HG03139 (cell line): ENCODE measurements around the gene DPP9.
"Not testable (repeated sequence)": the region's sequence is repeated elsewhere in the genome, so short reads cannot be mapped to it uniquely, and the experiment has no call there.

Experiments
- ATAC-seq: cut with Tn5 transposase; IDR thresholded peaks from one replicate; pipeline ENCODE4 v1.9.1; 2021; ENCODE audit not compliant: unreplicated experiment

DPP9 gene

DNA sequence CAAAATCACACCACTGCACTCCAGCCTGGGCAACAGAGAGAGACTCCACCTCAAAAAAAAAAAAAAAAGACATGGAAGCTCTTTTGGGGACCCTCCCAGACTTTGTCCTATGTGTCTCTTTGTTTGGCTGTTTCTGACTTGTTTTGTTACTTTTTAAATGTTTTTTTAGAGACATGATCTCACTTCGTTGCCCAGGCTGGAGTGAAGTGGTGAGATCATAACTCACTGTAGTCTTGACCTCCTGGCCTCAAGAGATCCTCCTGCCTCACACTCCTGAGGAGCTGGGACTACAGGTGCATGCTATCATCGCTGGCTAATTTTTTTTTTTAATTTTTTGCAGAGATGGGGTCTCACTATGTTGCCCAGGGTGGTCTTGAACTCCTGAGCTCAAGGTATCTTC lies 16.4 kb upstream of the DPP9 start:
- no peak for ATAC-seq

DNA sequence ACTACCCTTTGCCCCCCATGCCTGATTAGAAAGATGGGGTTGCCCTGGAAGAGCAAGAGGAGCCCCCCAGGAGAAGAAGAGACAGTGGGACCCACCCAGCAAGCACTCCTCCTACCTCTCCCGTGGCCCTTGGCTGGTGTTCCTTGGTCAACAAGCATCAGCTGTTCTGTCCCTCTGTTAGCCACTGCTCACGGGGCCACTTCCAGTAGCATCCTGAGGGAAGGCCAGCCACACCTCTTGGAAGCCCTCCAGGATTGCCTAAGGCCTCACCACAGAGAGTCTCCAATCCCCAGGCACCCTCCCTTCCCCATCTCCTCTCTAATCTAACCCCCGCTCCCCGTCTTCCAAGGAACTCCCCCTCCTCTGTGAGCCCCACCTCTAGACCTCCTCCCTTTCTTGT lies 15.1 kb upstream of the DPP9 start:
- ATAC-seq: no peak

DNA sequence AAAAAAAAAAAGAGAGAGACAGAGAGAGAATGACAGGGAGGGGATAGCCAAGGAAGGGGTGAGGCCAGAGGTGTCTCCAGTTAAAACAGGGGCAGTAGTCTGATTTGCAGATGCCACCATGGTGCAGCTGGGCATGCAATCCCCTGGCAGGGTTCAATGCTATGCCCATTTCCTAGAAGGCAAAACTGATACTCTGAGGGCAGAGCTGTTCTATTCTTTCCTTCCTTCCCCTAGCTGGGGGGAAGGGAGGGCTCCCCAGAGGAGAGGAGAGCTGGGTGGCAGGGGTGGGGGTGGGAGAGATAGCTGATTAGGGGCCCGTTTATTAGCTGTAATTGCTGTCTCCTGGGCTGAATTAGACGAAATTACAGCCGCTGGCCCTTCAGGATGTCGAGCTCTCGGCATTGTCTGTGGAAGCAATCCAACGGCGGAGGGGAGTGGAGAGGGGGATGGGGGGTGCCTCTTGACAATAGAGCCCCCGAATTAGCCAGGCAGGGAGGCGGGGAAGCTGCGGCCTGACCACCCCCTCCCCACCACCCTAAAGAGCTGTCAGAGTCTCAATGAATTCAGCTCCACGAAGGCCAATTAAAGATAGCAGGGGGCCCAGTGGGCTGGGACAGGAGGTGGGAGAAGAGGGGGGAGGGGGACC lies 14.4 kb upstream of the DPP9 start:
- no peak for ATAC-seq

DNA sequence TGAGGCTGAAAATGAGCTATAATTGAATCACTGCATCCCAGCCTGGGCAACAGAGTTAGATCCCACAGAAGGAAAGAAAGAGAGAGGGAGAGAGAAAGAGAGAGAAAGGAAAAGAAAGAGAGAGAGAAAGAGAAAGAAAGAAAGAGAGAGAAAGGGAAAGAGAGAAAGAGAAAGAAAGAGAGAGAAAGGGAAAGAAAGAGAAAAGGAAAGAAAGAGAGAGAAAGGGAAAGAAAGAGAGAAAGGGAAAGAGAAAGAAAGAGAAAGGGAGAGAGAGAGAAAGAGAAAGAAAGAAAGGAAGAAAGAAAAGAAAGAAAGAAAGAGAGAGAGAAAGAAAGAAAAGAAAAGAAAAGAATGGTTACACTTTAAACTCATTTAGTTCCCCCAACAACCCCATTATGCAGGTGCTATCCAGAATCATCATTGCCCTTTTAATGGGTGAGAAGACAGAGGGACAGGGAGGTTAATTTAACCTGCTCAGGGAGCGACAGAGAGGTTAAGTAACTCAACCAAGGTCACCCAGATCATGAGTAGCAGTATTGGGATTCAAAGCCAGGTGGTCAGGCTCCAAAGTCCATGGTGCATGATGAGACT lies 10.2 kb upstream of the DPP9 start:
- ATAC-seq: no peak

DNA sequence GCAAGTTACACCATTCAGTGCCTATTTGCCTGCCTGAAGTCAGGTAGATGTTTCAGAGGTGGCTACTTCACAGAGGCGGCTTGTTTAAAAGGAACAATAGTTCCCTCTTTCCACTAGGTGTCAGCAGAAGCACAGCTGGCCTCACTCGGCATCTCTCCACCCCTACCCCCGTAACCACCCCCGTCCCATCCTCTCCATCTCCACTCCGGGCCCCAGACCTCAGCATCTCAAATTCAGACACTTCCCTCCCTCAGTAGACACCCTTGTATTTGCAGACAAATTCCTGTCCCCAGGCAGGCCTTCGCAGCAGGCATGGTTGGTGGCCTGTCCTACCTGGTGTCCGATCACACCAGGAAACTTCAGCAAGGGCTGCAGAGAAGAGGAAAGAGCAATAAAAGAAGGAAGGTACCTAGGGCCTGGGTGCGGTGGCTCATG lies 9.1 kb upstream of the DPP9 start:
- no peak for ATAC-seq

DNA sequence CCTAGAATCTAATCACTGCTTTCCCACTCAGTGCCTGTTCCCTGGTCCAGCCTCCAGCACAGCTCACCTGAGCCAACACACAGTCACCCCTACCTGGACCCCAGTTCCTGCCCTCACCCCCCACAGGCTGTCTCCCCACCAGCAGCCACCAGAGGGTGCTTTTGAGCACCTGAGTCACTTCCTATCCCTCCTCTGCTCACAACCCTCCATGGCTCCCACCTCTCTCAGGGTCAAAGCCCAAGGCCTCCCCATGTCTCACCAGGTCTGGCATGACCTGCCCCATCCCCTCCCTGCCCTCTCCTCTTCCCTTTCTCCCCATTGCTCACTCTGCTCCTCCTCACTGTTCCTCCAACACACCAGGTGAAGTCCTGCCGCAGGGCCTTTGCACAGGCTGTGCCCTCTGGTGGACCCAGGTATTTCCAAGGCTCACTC lies 7.1 kb upstream of the DPP9 start:
- no peak for ATAC-seq

DNA sequence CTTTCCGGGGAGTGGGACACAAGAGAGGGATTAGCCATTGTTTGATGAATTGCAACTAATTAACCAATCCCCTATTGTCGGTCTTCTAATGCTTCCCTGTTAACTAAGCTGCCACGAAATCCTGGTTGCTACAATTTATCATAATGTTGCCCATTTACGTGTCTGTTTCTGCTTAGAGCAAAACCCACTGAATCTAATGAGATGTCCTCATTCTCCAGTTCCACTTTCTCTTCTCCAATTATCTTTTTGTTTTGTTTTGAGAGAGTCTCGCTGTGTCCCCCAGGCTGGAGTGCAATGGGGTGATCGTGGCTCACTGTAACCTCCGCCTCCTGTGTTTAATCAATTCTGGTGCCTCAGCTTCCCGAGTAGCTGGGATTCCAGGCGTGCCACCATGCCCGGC lies 5.2 kb upstream of the DPP9 start:
- ATAC-seq: no peak

DNA sequence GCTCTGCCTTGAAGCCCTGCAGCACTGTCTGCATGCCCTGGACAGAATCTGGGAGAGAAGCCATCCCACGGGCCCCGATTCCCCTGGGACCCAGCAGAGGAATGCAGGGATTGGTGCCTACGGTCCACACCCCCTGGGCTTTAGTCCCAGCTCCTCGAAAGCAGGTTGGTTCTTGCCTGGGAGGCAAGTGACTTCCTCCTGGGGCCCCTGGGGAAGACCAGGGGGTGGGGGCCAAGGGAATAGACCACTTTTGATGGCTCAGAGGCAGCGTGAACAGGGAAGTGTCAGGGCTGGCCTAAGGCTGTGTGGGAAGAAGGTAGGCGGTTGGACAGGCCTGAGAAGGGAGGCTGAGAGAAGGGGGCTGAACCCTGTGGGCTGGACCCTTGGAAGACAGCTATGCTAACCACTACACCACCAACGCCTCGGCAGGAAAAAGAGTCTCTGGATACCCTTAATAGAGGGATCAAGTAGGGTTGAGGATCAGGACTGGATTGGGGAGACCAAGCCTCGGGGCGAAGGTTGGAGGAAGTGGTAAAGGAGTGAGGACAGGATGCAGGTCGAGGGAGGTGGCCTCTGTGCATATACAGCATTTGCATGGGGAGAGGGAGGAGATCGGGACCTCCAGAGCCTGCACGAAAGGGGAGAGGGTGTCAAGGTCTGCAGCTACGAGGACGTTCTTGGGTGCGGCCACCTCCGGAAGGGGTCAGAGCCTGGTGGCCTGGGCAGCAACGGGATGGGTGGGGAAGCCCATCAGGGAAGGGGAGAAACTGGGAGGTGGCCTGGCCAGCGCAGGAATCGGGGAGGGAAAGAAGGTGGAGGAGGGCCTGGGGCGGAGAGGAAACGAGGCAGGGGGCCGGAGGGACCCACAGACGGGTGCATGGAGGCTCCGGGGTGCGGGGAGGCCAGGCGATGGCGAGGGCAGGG lies 709 bp downstream of the DPP9 start:
- ATAC-seq: no peak

DNA sequence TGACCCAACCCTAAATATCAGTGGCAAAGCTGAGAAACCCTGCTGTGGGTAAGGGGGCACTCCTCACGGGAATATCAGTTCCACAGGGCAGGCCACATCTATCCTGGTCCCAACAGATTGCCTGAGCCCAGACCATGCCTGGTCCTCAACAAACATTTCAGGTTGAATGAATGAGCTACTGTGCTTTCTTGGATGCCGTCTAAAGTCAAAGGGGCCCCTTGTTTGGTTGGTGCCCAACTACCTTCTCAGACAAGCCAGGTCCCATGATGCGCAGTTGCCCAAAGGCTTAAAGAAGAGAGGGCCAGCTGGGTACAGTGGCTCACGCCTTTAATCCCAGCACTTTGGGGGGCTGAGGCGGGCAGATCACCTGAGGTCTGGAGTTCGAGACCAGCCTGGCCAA lies 2.4 kb downstream of the DPP9 start:
- no peak for ATAC-seq

DNA sequence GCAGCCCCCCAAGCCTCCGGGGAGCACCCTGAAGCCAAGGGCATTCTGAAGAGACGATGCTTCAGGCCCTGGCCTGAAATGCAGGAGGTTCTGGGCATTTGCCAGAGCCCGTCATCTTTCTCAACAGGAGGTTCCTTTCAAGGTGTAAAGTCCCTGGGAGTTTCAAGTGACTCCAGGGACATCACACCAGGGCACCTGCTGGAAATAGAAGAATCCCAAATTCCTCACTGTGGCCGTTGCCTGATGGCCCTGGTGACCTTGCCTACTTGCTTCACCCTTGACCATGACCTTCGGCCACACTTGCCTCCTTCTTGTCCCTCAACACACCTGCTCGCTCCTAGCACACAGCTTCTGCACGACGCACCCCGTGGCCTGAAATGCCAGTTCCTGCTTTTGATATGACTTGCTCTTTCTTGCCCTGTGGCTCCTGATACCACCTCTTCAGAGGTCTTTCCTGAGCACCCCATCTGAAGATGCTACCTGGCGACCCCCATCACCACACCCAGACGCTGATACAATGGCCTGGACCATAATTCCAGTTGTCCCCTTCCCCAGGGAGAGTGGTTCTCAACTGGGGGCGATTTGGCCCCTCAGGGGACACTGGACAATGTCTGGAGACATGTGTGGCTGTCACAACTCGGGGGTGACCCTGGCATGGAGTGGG lies 3.5 kb downstream of the DPP9 start:
- no peak for ATAC-seq

DNA sequence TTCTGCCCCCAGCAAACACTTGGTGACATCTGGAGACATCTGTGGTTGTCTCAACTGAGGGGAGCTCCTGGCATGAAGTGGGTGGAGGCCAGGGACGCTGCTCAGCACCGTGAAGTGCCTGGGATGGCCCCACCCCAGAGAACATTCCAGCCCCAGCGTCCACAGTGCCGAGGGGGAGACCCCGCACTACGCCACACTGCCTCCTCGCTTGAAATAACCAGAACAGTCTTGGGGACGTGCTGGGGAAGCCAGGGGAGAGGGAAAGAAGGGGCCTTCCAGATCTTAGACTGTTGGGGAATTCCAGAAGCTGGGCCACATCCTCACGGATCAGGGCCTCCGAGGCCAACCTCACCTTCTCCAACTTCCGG lies 4.2 kb downstream of the DPP9 start:
- no peak for ATAC-seq

DNA sequence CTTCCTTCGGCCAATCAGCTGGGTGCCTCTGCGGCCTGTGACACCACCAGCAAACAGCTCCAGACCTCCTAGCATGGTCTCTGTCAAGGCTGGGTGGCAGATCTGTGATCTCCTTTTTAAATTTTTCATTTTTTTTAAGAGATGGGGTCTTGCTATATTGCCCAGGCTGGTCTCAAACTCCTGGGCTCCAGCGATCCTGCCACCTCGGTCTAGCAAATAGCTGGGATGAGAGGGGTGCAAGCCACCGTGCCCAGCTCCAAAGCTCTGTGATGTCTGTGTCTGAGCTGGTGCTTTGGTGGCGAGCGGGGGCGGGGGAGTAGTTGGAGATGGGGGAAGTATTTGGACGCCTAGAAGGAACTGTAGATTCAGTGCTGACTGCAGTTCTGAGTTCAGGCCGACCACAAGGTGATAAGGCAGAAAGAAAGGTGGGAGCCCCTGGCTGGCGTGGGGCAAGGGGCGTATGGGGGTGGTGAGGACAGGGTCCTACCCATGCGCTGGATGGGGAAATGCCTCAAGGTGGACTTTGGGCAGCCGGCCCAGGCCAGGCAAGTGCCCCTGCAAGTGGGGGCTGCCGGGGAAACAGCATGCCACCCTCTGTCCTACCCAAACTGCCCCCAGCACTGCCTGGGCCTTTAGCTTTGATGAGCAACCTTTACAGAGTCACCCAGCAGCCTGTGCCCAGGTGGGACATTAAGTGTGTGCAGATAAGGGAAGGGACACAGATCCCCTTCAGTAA lies 5.5 kb downstream of the DPP9 start:
- no peak for ATAC-seq

DNA sequence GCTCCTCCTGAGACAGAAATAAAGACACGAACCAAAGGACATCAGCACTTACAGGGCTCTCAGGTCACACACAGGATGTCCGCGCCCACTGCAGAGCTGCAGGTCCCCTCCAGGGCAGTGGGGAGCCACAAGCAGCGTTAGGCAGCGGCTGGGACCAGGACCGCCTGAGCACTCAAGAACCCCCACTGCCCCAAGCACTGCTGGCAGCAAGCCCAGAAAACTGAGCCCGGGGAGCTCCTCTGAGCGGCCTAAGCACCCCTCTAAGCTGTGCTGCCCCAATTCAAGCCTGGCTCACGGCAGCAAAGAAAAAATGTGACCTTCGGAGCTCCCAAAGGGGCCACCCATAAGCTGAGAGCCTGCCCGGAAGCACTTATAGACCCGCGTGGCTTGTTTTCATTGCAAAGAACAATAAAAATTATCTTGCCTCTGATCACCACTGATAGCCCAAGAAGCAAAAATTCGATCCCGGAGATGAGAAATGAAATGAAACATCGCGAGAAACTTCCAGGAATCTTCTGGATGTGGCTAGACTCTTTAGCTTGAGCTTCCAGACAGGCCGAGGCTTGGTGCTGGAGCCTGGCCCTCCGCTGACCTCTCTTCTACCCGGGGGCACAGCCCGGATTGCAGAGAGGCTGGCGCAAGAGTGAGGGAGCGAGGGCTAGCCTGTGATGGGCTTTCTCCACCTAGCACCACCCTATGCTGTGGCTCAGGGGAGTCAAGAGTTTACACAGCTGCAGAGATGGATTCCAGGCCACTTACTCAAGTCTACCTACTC lies 6.3 kb downstream of the DPP9 start:
- no peak for ATAC-seq

DNA sequence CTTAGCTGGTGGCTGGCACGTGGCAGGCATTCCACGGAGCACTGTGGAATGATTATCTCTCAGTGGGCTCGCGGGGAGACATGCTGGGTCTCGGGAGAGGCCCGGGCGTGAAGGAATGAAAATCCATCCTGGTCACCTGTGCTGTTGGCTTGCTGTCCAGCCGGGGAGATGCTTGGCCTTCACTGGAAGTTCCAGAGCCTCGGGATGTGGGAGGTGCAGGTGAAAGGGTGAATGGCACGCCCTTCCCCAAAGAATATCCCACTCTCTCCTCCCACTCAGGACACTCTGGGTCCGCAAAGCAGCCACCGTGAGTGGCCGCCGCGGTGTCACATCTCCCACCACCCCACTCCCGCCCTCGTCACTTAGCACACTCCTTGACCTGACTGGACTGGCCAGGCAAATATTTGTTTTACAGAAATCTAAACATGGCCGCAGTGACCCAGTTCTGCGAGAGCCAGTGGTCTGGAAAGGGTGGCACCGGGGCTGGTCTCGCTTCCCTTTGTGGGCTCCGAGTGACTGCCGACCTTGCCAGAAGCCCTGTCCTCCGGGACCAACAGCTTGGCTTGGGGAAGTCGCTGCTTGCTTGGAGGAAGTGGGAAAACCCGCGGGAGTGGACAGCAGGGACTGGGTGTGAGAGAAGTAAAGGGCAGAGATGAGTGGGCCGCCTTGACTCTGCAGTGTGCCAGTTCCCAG lies 8.0 kb downstream of the DPP9 start:
- no peak for ATAC-seq

DNA sequence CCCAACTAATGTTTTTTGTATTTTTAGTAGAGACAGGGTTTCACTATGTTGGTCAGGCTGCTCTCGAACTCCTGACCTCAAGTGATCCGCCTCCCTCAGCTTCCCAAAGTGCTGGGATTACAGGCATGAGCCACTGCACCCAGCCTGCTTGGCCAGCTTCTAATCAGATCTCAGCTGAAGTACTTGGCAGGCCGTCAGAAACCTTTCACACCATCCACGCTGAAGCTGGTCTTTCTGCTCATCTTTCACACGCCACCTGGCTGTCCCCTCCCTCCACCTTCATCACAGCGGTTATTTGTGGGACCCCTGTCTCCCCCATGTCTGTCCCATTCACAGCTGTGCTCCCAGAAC lies 8.5 kb downstream of the DPP9 start:
- ATAC-seq: not testable (repeated sequence)

DNA sequence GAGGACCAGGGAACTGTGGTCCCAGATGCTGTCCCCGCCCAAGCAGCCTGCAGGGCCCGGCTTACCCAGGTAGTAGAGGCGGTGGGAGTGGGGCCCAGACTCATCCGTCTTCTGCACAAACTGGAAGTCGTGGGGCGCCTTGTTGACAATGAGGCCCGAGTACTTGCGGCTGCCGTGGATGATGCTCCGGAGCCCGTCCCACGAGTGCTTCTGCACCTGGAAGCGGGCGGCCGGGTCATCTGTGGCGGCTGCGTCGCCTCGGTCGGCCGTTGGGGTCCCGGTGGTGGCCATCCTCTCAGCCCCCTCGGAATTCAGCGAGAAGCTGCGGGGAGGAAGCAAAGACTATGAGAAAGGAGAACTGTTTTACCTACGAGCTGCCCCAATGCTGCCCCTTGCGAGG lies 9.6 kb downstream of the DPP9 start:
- ATAC-seq: no peak

DNA sequence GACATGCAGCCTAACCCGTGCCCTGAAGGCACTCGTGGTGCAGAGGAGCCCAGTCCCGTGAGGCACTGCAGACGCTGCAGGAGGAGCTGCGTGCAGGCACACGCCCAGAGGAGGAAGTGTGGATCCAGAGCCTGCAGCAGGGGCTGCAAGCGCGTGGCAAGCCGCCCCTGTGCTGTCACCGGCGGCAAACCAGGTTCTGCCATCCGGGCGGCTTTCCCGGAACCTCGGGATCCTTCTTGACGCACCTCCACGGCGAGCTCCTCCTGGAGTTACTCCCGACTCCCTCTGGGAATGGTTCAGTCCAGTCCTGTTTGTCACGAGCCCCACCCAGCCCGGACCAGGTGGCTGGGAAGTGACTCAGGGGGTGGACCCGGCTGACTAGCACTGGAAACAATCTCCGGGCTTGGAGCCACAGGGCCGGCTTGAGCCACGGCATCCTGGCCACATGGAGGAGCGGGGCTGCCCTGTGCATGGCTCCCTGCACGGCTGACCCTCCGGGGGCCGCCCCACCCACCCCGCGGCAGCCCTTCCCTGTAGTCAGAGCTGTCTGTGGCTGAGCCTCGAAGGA lies 10.2 kb downstream of the DPP9 start:
- ATAC-seq: no peak

DNA sequence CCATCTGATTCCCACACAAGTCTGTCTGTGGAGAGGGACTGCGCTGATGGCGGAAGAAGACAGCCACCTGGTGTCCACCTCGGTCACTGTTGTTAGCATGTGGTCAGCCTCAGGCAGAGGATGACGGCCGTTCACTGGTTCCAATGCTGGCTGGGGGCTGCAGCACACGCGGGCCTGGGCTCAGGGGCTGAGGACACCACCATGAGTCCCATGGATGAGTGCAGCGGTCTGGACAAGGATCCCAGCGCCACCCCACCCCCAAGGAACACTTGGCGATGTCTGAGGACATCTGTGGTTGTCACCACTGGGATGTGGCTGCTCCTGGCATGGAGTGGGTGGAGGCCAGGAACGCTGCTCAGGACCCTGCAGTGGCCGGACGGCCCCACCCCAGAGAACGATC lies 10.9 kb downstream of the DPP9 start:
- no peak for ATAC-seq

DNA sequence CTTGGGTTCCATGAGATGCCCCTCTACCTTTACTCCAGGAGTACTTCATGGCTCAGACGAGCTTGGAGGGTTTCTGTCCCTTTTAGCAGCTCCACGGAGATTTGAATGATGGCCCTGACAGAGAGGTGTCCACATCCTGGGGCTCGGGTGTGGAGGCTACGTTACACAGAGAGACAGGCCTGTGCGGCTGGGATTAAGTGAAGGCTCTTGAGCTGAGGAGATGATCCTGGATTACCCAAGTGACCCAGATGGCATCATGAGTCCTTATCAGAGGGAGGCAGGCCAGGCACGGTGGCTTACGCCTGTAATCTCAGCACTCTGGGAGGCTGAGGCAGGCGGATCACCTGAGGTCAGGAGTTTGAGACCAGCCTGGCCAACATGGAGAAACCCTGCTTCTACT lies 12.4 kb downstream of the DPP9 start:
- ATAC-seq: no peak

DNA sequence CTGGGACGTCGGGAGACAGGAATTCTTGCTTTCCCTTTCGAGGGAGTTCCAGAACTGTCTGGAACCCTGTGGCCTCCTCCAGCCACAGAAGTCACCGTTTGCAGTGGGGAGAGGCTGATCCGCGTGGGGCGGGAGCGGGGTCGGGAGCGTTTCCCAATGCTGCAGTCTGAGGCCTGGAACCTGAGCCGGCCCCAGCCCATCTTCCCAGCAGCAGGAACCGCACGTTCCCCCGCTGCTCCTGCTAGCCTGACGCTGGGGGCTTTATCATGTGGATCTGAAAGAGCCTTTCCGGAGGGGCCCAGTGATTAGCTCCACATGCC lies 13.4 kb downstream of the DPP9 start:
- no peak for ATAC-seq
